KG1 (cell line): ENCODE data around the gene PPM1M.
A peak's percentile ranks its signal among the peaks of the same experiment; 100 is the strongest.

Experiments
- DNase-seq: peaks from one replicate; lab custom pipeline; 2025; lab: John Stamatoyannopoulos, UW

PPM1M gene

DNA sequence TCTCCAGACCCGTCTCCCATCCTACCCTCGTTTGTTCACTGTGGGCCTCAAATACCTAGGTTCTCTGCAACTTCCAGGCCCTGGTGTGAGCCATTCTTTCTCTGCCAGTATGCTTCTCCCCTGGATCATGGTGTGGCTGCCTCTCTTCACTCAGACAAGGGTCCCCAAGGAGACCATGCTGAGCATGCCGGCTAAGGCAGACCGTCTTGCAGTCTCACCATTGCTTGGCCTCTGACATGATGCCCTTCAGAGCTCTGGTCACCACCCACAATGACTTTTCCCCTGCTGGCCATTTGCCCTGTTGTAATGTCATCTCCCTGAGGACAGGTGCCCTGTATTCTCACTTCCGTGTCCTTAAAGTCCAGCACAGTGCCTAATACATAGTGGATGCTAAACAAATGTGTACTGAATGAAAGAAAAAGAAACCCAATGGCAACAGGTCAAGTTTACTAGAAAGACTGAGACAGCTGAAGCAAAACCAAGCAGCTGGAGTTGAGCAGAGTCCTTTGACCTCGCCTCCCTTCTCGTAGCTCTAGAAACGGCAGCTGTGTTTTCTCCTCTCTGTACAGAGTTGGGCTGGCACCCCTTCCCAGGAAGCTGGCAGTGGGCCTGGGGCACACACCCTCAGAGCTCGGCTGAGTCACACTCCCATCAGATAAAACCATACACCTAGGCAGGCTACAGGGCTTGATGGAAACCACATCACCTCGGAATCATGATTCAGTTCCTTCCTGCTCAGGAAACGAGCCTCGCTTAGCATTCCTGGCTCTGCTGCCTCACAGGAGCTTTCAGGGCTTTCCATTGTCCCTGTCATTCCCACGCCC lies 28.8 kb upstream of the PPM1M start:
- DNase-seq, result no peak

DNA sequence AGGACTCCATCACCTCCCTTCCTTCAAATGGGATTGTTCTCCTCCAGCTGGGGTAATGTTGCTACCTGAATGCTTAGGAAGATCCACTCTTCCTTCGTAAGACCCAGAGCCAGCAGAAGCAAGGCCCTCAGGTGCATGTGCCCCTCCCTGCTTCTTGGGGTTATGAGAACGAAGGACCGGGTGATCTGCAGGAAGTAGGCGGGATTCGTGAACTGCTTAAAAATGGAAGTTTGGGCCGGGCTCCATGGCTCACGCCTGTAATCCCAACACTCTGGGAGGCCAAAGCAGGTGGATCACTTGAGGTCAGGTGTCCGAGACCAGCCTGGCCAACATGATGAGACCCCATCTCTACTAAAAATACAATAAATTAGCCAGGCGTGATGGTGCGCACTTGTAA lies 28.2 kb upstream of the PPM1M start:
- no peak for DNase-seq

DNA sequence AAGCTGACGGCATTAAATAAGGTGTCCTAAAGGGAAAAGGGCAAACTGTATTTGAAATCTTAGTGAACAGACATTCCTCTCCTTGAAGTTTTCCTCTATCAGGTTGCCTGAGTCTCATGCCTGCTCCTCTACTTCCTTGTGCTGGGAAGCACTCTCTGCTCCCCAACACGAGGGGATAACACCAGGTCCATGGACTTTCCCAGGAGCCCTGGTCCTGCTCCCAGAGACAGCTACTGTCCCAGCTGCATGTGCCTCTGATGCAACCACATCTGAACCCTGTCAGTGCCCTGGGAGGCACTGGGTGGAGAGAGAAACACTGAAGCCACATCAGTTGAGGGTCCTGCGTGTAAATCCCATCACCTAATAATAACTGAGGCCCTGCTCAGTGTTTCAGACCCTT lies 27.5 kb upstream of the PPM1M start:
- DNase-seq, result no peak

DNA sequence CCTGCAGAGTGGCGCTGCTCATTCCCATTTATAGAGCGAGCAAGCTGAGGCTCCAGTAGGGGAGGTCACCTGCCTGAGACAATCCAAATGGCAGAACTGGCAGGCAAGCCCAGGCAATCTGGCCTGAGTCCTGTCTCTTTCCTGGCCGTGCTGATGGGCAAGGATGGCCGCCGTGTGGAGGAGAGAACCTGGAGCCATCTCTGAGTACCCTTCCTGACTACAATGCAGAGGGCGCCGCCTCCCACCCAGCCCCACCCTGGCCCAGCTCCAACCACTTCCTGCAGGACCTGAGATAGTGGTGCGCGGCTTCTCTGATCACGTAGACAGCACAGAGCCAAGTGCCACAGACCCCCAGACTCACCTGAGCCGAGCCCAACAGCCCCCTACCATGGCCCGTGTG lies 27.1 kb upstream of the PPM1M start:
- no peak for DNase-seq

DNA sequence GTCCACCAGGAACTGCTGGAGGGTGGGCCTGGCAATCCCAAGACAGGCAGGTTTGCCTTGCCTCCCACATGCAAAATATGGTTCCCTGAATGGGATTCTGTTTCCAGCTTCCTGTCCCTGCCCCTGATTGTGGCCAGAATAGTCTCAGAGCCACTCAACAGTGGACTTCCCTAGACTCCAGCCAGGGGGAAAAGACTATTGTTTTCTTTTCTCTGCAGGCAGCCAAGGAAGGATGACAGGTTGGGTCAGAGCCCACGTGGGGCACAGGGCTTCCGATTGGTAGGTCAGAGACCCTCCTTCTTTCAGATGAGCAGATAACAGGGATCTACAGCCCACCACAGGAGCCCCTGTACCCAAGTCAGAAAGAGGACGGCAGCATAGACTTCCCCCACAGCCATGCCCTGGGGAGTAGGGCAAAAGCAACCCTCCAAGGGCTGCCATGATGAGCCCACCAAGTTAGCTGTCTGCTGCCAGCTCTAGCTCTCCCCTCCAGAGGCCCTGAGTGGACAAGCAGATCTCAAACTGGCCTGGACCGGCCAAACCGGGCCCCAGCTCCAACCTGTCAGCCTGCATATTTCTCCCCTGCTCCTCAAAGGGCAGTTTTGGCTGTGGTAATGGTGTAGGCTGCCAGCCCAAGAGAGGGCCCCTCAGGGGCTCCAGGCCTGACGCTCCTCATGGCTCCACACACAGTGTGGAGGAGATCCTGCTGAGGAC lies 26.5 kb upstream of the PPM1M start:
- DNase-seq, result no peak

DNA sequence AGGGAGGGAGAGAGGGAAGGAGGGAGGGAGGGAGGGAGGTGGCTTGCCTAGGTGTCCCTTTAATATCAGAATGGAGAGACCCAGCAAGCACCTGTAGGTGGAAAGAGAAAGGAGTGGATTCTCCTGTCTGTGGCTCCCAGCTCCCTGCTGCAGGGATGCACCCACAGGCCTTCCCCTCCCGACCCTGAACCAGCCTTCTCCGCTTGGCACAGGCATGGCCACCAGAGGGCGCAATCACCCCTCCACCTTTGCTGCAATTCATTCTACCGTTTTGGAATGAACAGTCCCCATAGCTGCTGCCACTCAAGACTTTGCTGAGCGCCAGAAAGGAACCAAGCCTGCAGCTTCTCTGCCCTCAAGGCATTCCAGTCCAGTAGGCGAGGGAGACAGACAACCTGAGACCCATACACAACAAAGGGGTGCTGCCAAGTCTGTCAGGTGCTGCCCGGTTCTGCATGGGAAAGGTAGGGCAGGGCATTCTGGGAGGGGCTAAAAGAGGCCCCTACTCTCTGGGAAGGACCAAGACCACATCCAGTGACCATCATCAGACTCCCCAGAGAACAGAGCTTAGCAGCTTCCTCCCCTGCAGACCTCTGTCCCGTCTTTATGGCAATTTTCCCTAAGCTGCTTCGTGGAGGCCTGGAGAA lies 25.1 kb upstream of the PPM1M start:
- peak; percentile 68 for DNase-seq

DNA sequence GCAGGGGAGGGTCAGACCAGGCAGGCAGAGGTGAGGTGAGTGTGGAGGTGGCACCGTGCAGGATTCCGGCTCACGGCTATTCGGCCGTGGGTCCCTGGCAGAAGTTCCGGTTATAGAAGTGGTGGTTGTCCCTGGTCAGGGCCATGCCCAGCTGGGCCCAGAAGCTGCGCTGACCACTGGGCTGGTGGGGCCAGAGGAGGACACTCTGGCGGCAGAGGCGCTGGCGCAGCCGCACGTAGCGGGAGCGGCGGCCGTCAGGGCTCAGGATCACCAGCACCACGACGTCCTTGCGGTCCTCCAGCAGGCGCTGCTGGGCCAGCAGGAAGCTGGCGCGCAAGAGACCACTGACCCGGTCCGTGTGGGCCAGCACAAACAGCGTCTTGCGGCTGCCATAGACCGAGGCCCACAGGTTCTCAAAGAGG lies 24.4 kb upstream of the PPM1M start:
- no peak for DNase-seq

DNA sequence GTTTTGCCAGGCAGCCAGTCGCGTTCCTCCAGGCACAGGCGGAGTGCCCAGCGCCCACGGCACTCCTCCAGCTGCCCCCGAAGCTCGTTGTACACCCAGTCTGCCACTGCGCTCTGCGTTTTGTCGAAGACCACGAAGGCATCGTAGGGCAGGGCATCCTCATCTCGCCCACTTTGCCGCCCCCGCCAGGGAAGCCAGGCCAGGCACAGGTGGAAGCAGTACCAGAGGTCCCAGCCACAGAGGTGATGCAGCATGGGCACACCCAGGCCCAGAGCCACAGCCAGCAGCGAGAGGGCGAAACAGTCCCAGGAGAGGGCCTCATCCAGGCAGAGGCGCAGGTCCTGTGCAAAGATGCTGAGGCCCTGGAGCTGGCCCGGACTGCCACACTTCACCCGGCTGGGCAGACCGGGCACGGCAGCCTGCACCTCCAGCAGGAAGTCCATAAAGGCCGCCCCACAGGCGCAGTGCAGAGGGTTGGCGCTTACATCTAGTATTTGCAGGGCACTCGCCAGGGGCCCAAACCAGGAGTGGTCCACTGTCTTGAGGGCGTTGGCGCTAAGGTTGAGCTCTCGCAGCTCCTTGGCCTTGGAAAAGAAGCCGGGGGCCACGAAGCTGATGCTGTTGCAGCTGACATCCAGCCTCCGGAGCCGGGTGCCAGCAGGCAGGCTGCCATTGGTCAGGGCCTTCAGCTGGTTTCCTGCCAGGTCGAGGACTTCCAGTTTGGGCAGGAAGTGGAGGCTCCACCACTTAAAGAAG lies 23.8 kb upstream of the PPM1M start:
- DNase-seq, result no peak

DNA sequence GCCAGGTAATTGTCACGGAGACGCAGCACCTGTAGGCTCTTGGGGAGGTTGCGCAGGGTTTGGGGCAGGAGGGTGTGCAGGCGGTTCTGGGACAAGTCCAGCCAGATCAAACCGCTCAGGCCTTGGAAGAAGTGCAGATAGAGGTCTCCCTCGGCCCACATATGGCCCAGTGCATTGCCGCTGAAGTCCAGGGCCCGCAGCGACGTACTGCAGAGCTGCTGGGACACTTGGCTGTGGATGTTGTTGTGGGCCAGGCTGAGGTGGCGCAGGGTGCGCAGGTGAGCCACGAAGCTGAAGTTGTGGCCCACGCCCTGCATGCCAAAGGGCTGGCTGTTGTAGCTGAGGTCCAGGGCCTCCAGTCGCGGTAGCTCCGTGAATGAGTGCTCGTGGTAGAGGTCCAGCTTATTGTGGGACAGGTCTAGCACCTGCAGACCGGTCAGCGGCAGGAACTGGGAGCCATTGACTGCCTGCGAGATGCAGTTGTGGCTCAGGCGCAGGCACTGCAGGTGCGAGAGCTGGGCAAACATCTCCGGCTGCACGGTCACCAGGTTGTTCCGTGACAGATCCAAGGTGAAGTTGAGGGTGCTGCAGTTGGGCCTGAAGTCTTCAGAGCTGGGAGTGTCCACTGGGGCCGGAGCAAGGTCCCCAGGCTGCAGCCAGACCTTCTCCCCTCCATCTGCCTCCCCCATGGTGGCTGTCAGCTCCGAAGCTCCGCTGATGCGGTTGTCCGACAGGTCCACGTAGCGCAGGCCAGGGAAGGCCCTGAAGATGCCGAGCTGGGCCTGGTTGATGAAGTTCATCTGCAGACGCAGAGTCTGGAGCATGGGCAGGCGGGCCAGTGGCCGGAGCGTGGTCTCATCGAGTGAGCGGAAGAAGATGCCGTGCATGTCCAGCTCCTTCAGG lies 23.0 kb upstream of the PPM1M start:
- no peak for DNase-seq

DNA sequence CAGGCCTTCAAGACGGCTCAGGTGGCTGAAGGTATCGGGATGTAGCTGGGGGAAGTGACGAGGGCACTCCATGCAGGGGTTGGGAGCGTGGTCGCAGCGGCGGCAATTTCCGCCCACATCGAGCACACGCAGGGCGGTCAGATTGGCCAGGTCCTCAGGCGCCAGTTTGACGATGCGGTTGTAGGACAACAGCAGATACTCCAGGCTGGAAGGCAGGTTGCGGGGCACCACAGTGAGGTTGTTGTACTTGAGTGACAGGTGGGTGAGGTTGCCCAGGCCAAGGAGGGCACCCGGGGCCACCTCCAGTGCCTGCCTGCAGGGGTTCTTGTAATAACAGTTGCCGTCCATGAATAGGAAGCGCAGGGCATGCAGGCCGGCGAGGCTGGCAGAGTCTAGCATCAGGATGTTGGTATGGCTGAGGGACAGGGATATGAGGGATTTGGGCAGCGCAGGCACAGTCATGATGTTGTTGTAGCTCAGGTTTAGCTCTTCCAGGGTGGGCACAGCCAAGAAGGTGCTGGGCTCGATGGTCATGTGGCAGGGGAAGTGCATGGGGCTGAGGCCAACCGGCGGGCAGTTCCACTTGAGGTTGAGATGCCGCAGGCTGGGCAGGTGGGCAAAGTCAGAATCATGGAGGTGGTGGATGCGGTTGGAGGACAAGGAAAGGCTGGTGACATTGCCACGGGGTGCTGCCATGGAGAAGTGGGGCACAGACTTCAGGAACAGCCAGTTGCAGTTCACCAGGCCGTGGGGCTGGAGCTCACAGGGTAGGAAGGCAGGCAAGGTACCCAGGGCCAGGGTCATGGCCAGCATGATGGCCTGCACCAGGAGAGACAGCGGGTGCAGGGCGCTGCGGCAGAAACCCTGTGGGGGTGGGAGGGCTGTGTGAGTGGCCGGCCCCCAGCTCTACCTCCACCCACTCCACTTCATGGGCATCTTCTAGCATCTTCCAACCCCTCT lies 21.8 kb upstream of the PPM1M start:
- DNase-seq, result no peak

DNA sequence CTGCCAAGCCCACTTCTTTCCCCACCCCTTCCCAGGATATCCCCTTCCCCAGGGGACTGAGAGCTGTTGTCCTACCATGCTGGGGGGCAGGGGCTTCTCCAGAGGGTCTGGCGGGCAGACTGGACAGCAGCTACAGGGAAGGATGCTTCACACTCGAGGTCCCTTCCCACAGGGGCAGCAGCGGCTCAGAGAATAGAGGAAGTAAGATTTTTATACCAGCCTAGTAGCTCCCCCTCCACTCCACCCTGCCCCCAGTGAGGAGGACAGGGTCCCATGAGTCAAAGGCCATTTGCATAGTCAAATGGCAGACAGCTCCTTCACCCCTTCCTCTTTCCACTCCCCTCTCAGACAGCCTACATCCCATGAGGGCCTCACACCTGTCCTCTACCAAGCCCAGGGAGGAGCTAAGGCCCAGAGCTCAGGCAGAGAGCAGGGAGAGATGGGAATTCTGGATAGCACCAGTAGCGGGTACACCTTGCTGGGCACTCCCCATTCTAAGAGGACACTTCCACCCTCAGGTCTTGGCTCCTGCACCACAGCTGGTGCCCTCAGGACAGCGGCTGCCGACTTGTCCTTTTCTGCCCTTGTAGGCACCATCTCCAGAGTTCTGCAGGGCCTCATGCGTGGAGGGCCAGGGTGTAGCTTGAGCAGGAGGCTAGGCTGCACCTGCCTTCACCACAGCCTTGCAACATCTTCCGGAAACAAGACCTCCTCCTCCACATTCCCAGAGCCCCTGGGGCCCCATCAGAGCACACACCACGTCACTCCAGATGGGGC lies 19.9 kb upstream of the PPM1M start, which contains the start of gene TLR9:
TSS of gene TLR9 (minus strand) at position 194 of the 777 bp plus-strand sequence. CDS start at position 78, 116 bp downstream.
- peak; percentile 52 for DNase-seq

DNA sequence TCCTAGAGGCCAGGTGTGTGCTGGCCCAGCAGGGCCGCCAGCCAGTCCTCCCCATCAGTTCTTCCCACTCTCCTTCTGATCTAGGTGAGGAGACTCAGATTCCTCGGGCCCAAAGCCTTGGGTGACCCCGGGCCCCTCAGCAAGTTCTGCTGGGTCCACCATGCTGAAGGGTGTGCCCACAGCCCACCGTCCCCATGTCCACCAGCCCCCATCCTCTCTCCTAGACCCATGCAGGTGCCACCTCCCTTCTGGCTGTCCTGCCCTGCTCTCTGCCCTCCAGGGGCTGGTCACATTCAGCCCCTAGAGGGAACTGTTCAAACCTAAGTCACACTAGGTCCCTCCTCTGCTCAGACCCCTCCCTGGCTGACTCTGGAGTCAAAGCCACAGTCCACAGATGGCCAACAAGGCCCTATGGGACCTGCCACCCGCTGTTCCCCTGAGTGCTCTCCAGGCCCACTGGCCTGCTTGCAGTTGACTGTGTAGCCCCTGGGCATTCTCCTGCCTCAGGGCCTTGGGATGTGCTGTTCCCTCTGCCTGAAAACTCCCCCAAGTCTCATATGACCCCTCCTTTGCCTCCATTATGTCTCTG lies 19.2 kb upstream of the PPM1M start:
- no peak for DNase-seq

DNA sequence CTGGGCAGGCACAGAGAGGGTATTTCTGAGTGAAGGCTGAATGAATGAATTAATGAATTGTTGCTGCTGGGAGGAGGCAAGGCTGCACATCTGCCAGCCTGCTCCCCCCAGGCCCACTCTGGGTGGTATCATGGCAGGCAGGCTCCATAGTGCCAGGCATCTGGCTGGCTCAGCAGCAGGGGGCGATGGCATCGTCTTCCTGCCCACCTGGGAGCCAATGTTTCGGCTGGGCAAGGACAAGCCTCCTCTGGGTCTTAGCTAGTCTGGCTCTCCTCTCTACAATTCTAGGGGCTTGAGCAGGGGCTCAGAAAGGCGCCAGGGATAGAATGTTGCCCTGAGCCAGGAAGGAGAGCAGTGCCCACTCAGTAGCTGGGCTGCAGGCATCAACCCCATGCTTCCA lies 18.4 kb upstream of the PPM1M start:
- no peak for DNase-seq

DNA sequence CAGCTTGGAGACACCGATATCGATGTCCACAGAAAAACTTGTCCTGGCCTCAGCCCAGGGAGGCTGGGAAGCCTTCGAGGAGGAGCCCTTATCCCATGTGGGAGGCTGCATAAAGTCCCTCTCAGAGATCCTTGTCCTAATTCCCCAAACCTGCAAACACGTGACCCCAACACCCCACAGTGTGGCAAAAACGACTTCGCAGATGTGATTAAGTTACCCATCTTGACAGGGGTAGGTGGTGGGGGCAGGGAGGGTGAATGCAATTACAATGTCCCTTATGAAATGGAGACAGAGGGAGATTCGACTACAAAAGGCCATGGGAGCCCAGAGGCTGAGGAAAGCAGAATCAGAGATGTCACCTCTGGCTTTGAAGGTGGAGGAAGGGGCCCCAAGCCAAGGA lies 17.8 kb upstream of the PPM1M start:
- no peak for DNase-seq

DNA sequence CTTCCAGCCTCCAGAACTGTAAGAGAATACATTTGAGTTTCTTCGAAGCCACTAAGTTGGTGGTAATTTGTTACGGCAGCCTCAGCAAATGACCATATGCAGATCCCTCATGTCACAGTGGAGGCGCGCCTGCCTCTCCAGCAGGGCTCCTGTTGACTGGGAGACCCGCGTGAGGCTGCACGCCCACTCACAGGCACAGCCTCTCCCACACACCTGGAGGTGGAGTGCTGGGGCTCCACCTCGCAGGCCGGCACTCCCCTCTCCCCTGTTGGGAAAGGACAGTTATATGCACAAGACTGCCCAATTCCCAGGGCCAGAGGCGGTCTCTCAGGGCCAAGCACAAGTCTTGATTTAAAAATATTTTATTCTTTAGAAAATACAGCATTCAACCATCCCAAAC lies 17.3 kb upstream of the PPM1M start:
- DNase-seq, result no peak

DNA sequence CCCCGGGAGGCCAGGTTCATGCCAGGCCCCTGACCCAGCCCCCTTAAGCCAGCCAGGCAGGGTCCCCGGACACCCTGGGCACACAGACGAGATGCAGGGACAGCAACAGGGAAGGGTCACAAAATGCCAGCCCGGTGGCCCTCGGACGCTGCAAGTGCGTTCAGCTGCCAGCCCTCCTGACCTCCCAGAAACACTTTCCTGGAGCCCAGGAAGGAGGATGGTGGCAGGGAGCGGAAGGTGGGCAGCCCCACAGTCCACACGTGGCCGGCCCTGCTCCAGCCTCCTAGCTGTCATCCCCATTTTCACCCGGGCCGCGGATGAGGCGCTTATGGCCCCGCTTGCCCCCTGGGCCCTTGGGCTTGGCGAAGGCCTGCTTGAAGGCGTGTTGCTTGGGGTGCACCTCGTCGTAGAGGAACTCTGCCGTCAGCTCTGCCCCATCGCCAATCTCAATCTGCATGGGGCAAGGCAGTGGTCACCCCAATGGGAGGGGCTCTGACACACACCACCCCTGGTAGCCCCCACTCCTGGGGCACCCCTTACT lies 16.7 kb upstream of the PPM1M start:
- DNase-seq, result no peak

DNA sequence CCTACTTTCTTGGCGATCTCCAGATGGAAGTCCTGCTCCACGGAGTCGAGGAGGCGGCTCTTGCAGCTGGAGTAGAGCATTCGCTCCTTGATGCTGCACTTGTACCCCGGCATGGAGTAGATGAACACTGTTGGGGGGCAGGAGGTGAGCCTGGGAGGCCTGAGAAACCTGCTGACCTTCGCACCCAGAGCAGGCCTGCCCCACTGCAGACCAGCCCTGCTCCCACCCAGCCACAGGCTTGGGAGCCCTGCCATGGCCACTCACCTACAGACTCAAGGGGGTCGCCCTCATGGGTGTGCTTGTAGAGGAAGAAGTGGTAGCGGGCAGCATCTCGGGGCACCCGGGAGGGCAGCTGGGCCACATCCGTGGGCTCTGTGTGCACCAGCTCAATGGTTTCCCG lies 15.9 kb upstream of the PPM1M start:
- no peak for DNase-seq

DNA sequence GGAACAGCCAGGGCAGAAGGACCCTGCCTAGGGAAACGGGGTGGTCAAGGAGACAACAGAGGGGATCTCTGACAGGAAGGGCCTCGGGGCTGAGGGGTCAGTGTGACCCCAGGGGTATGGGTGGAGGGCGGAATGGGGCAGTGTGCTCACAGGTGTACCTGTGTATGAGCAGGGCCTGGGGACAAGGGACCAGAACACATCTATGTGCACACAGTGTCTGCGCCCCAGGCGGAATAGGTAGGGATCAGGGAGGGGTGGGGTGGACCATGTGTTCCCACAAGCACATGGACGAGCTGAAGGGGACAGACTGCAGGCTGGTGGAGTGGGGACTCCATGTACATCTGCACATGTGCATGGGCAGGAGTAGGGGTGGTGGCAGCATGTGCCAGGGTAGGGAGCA lies 15.1 kb upstream of the PPM1M start:
- DNase-seq, result no peak
